ENCODE measurements around the gene DGKD. TPM values are rescaled to one million over a fixed set of nuclear protein-coding genes. Genes with fewer than 3 reads are reported as not detected.

The DGKD gene
- total and polyA plus RNA-seq, 2 donors from 2014 or later = 2.6 to 32.3 TPM

DNA sequence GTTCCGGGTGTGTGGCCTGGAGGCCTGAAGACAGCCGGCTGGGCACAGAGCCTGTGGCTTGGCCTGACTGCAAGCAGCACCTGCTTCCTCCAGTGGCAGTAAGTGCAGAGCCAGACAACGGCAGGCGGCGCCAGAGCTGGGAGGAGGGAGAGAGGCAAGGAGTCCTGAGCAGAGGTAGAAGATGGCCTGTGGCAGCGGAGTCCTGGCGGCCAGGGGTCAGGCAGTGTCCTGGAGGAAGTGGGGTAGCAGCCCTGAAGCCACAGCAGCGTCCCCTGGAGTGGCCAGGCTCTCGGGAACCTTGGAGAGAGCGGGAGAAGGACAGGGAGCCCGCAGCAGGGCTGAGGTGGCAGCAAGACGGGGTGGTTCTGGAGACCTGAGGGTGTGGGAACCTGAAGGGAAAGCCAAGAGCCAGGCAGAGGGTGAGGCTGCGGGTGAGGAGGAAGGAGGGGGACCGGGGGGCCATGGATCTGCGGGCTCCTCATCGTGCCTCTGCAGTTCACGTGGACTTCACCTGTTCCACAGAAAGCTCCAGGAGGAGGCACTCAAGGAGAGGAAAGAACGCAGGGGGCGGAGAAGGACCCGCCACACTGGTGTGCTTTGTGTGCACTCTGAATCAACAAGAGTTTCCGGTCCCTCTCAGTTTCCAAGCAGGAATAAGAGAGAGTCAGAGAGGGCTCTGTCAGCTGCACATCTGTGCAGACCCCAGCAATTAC, 126.4 kb downstream of the DGKD start:
- Histone ChIP-seq H3K9ac (ENCODE audit: low read length in 3 of 3) (no peak overlapping the region), H3K27me3 (ENCODE audit: control insufficient read depth, insufficient read depth, low read length) (no peaks in the 10 kb centered on the region), H3K27ac (ENCODE audit: low read depth in 2 of 2, low read length in 2 of 2) (no peak overlapping the region), H3K4me1 (ENCODE audit: control insufficient read depth in 2 of 3, insufficient read depth in 2 of 3, low read depth in 1 of 3, low read length in 3 of 3) (no peaks in the 10 kb centered on the region), H3K9me3 (ENCODE audit: control insufficient read depth in 2 of 3, insufficient read depth in 1 of 3, low read length in 3 of 3) (no peaks in the 10 kb centered on the region), H3K4me3 (ENCODE audit: low read length in 3 of 3) (no peak overlapping the region), H3K36me3 (ENCODE audit: control insufficient read depth in 2 of 3, insufficient read depth in 3 of 3, low read length in 3 of 3) (peaks cover 0 to 34% (median 25%) of the 10 kb centered on the region in 3 donors)
- DNase-seq (peak in 1 of 5 donors; percentile 11), FAIRE-seq (no peak)
- TF ChIP-seq, protein P1, sequence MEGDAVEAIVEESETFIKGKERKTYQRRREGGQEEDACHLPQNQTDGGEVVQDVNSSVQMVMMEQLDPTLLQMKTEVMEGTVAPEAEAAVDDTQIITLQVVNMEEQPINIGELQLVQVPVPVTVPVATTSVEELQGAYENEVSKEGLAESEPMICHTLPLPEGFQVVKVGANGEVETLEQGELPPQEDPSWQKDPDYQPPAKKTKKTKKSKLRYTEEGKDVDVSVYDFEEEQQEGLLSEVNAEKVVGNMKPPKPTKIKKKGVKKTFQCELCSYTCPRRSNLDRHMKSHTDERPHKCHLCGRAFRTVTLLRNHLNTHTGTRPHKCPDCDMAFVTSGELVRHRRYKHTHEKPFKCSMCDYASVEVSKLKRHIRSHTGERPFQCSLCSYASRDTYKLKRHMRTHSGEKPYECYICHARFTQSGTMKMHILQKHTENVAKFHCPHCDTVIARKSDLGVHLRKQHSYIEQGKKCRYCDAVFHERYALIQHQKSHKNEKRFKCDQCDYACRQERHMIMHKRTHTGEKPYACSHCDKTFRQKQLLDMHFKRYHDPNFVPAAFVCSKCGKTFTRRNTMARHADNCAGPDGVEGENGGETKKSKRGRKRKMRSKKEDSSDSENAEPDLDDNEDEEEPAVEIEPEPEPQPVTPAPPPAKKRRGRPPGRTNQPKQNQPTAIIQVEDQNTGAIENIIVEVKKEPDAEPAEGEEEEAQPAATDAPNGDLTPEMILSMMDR (IDR thresholded peaks at IDR 0.05; ENCODE audit: borderline replicate concordance, extremely low read depth, insufficient read depth) = no peak
- intact Hi-C loops (cut with DNase I) = no loop called here

DNA sequence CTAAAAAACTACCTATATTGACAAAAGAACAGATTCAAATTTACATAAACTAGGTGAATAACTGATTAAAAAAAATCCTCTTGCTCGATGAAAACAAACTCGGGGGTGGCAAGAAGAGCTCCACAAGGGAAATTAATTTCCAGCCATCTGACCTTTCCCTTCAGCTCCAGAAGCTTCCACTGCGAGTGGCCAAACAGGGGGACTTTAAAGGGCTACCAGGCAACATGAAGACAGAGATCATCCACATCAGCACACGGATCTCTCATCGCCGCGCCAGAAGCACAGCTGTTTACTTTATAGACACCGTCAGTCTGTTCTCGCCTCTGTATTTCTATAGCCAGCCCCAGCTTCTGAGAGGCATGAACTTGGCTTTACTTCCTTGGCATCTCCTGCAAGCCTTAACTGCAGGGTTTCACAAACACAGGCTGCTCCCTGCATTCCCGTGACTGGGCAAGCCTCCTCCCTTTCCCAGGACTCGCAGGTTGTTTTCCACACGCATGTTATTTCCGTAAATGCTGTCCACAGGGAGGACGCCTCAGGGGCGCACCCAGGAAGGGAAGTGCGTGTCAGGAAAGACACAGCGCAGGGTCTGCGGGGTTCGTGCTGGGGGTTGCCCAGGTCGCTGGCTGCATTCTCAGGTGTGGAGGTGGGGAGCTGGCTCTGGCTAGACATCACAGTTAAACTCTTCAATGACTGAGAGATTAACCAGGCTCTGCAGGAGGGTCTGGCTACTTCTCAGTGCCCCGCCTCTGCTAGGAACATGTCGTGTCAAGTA, 127.3 kb downstream of the DGKD start:
- FAIRE-seq (no peak), DNase-seq (peak in 1 of 5 donors; percentile 4)
- intact Hi-C loops (cut with DNase I) = no loop called here
- no peaks in the 10 kb centered on the region for H3K27me3 ChIP-seq (ENCODE audit: control insufficient read depth, insufficient read depth, low read length)
- no peak overlapping the region for H3K27ac ChIP-seq (ENCODE audit: low read depth in 2 of 2, low read length in 2 of 2)
- H3K9ac ChIP-seq (ENCODE audit: low read length in 3 of 3) = no peak overlapping the region
- no peaks in the 10 kb centered on the region for H3K4me1 ChIP-seq (ENCODE audit: control insufficient read depth in 2 of 3, insufficient read depth in 2 of 3, low read depth in 1 of 3, low read length in 3 of 3)
- H3K4me3 ChIP-seq (ENCODE audit: low read length in 3 of 3) = peak overlapping the region in 1 of 3 donors; percentile 32
- TF ChIP-seq, protein P1 (IDR thresholded peaks at IDR 0.05; ENCODE audit: borderline replicate concordance, extremely low read depth, insufficient read depth) = no peak
- no peaks in the 10 kb centered on the region for H3K9me3 ChIP-seq (ENCODE audit: control insufficient read depth in 2 of 3, insufficient read depth in 1 of 3, low read length in 3 of 3)
- H3K36me3 ChIP-seq (ENCODE audit: control insufficient read depth in 2 of 3, insufficient read depth in 3 of 3, low read length in 3 of 3) = peaks cover 0 to 34% (median 24%) of the 10 kb centered on the region in 3 donors

DNA sequence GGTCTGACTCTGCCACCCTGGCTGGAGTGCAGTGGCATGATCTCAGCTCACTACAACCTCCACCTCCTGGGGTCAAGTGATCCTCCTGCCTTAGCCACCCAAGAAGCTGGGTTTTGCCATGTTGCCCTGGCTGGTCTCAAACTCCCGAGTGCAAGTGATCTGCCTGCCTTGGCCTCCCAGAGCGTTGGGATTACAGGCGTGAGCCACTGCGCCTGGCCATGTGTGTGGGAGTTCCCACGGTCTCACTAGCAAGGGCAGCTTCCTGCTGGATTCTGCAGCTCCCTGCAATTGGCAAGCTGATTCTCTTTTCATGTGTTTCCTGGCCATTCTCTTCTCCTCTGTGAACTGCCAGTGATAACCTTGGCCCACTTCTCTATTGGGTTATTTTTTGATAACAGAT, 128.3 kb downstream of the DGKD start:
- intact Hi-C loops (cut with DNase I) = no loop called here
- Histone ChIP-seq H3K9ac (ENCODE audit: low read length in 3 of 3) (no peak overlapping the region), H3K4me1 (ENCODE audit: control insufficient read depth in 2 of 3, insufficient read depth in 2 of 3, low read depth in 1 of 3, low read length in 3 of 3) (no peaks in the 10 kb centered on the region), H3K9me3 (ENCODE audit: control insufficient read depth in 2 of 3, insufficient read depth in 1 of 3, low read length in 3 of 3) (no peaks in the 10 kb centered on the region), H3K36me3 (ENCODE audit: control insufficient read depth in 2 of 3, insufficient read depth in 3 of 3, low read length in 3 of 3) (peaks cover 0 to 33% (median 21%) of the 10 kb centered on the region in 3 donors), H3K27ac (ENCODE audit: low read depth in 2 of 2, low read length in 2 of 2) (no peak overlapping the region), H3K27me3 (ENCODE audit: control insufficient read depth, insufficient read depth, low read length) (no peaks in the 10 kb centered on the region), H3K4me3 (ENCODE audit: low read length in 3 of 3) (no peak overlapping the region)
- FAIRE-seq (no peak), DNase-seq (no peak)
- TF ChIP-seq, protein P1 (IDR thresholded peaks at IDR 0.05; ENCODE audit: borderline replicate concordance, extremely low read depth, insufficient read depth) = no peak

Measured in kidney (tissue), 14 donors.